Liver (tissue), 9 donors: Measurements from ENCODE around the gene OSGIN1. TPM values are rescaled to one million over a fixed set of nuclear protein-coding genes. Genes with fewer than 3 reads are reported as not detected.

Experiments used
- DNase-seq: peaks from one replicate; pipeline ENCODE4 v3.0.0-alpha.2; 2017; ENCODE audit warnings: low spot score
- H3K27ac ChIP-seq, 2 donors: one replicate each; pipeline ENCODE4 v1.7.0; 2013; ENCODE audit warnings: inconsistent platforms in 2 of 2, low read length in 2 of 2, control low read depth in 1 of 2, low read depth in 1 of 2, mild to moderate bottlenecking in 1 of 2
- H3K27me3 ChIP-seq, 4 donors: one replicate each; pipeline versions ENCODE4 v1.6.1 to v1.7.0; 2013; ENCODE audit warnings: low read length in 3 of 4, inconsistent platforms in 1 of 4, mild to moderate bottlenecking in 1 of 4, moderate library complexity in 1 of 4; ENCODE audit not compliant: control insufficient read depth in 4 of 4, insufficient read depth in 4 of 4
- H3K36me3 ChIP-seq, 4 donors: one replicate each; pipeline versions ENCODE4 v1.6.1 to v1.7.0; 2013; ENCODE audit warnings: low read length in 3 of 4, mild to moderate bottlenecking in 3 of 4, low read depth in 1 of 4, moderate library complexity in 1 of 4; ENCODE audit not compliant: control insufficient read depth in 4 of 4, insufficient read depth in 3 of 4
- H3K4me1 ChIP-seq, 4 donors: one replicate each; pipeline versions ENCODE4 v1.6.1 to v1.7.0; 2013; ENCODE audit warnings: low read length in 3 of 4, mild to moderate bottlenecking in 3 of 4, moderate library complexity in 1 of 4; ENCODE audit not compliant: control insufficient read depth in 4 of 4, insufficient read depth in 4 of 4
- H3K4me3 ChIP-seq, 3 donors: one replicate each; pipeline versions ENCODE4 v1.6.1 to v1.7.0; 2013; ENCODE audit warnings: low read length in 3 of 3, control low read depth in 1 of 3, low read depth in 1 of 3, mild to moderate bottlenecking in 1 of 3
- H3K9ac ChIP-seq, 2 donors: one replicate each; pipeline ENCODE4 v1.7.0; 2013; ENCODE audit warnings: low read length in 2 of 2, mild to moderate bottlenecking in 2 of 2, moderate library complexity in 2 of 2, control low read depth in 1 of 2, low read depth in 1 of 2
- H3K9me3 ChIP-seq, 4 donors: one replicate each; pipeline versions ENCODE4 v1.6.1 to v1.7.0; 2013; ENCODE audit warnings: low read length in 3 of 4; ENCODE audit not compliant: control insufficient read depth in 4 of 4
- ATF3 ChIP-seq: IDR thresholded peaks from 2 replicates; pipeline ENCODE4 v1.6.1; 2016; ENCODE audit warnings: antibody characterized with exemption
- CTCF ChIP-seq: fragments of 150-350 bp; IDR thresholded peaks from 2 replicates; pipeline ENCODE4 v1.5.1; 2017; ENCODE audit warnings: improper control_type of control experiment, low read depth, low read length; ENCODE audit not compliant: missing input control
- EGR1 ChIP-seq, 2 donors: IDR thresholded peaks; 2 replicates each; pipeline ENCODE4 v1.6.1; 2016 to 2018; ENCODE audit warnings: antibody characterized with exemption in 2 of 2, low read depth in 2 of 2
- FOXA1 ChIP-seq: IDR thresholded peaks from 2 replicates; pipeline ENCODE4 v1.6.1; 2016; ENCODE audit warnings: antibody characterized with exemption
- FOXA2 ChIP-seq: IDR thresholded peaks from 2 replicates; pipeline ENCODE4 v1.6.1; 2016; ENCODE audit warnings: antibody characterized with exemption
- GABPA ChIP-seq, 2 donors: IDR thresholded peaks in 1 of 2; conservative IDR thresholded peaks in 1 of 2; 2 replicates each; pipeline ENCODE4 v1.6.1; 2016; ENCODE audit warnings: antibody characterized with exemption in 2 of 2, mild to moderate bottlenecking in 1 of 2, moderate library complexity in 1 of 2
- HNF4A ChIP-seq, 2 donors: conservative IDR thresholded peaks; 2 replicates each; pipeline ENCODE4 v1.6.1; 2016; ENCODE audit warnings: antibody characterized with exemption in 2 of 2, mild to moderate bottlenecking in 2 of 2
- HNF4G ChIP-seq: IDR thresholded peaks from 2 replicates; pipeline ENCODE4 v1.6.1; 2016; ENCODE audit warnings: antibody characterized with exemption
- JUND ChIP-seq, 2 donors: IDR thresholded peaks; 2 replicates each; pipeline ENCODE4 v1.6.1; 2016; ENCODE audit warnings: antibody characterized with exemption in 2 of 2
- MAX ChIP-seq: IDR thresholded peaks from 2 replicates; pipeline ENCODE4 v1.6.1; 2016; ENCODE audit warnings: antibody characterized with exemption
- NR2F2 ChIP-seq: IDR thresholded peaks from 2 replicates; pipeline ENCODE4 v1.6.1; 2016; ENCODE audit warnings: antibody characterized with exemption
- RAD21 ChIP-seq, 2 donors: IDR thresholded peaks; 2 replicates each; pipeline ENCODE4 v1.6.1; 2016; ENCODE audit warnings: antibody characterized with exemption in 2 of 2, mild to moderate bottlenecking in 2 of 2
- REST ChIP-seq: IDR thresholded peaks from 2 replicates; pipeline ENCODE4 v1.6.1; 2016; ENCODE audit warnings: antibody characterized with exemption, mild to moderate bottlenecking
- RXRA ChIP-seq, 2 donors: IDR thresholded peaks; 2 replicates each; pipeline ENCODE4 v1.6.1; 2017 to 2018; ENCODE audit warnings: antibody characterized with exemption in 2 of 2, mild to moderate bottlenecking in 1 of 2
- SP1 ChIP-seq: IDR thresholded peaks from 2 replicates; pipeline ENCODE4 v1.6.1; 2018; ENCODE audit warnings: antibody characterized with exemption, mild to moderate bottlenecking
- TAF1 ChIP-seq: conservative IDR thresholded peaks from 2 replicates; pipeline ENCODE4 v1.6.1; 2016; ENCODE audit warnings: antibody characterized with exemption, mild to moderate bottlenecking
- YY1 ChIP-seq: IDR thresholded peaks from 2 replicates; pipeline ENCODE4 v1.6.1; 2016; ENCODE audit warnings: antibody characterized with exemption, mild to moderate bottlenecking
- ZBTB33 ChIP-seq: IDR thresholded peaks from 2 replicates; pipeline ENCODE4 v1.6.1; 2016; ENCODE audit warnings: antibody characterized with exemption
- WGBS: extraction: QIAGEN DNeasy Blood & Tissue Kit; methylation state at CpG from one replicate; pipeline ENCODE4 v1.1.7; 2013; 5-methylcytosine and 5-hydroxymethylcytosine counted together
- polyA plus RNA-seq, 2 donors: library from polyadenylated mRNA; stranded (reverse) in 1 of 2; unstranded in 1 of 2; fragments of 200-250 nt in 1 of 2; fragments of >200 nt in 1 of 2; fragmentation: Nextera tagmentation in 1 of 2; extraction: Ambion mirVana in 1 of 2; gene quantifications; one replicate each; pipeline versions ENCODE4 v1.2.1 to v1.2.3, GENCODE V29; 2013 to 2015
- total RNA-seq, 2 donors: library from RNA; depleted of rRNA; stranded (reverse); fragments of >200 nt; gene quantifications; one replicate each; pipeline ENCODE4 v1.2.3, GENCODE V29; 2014
- donor health status: healthy.
- donor health status: healthy.
- donor health status: healthy.
- donor health status: healthy.
- donor health status: healthy.

The OSGIN1 gene
- total and polyA plus RNA-seq, 4 donors = 7.1 to 90.4 (median 60.4) TPM

GRCh38 chr16:84009282-84009681 lies 56.2 kb downstream of the OSGIN1 start:
- DNase-seq = no peak
- WGBS = 77% methylated on average over 6 of the region's 6 CpGs
- Histone ChIP-seq H3K4me1 (no peaks in the 10 kb centered on the region), H3K9me3 (no peaks in the 10 kb centered on the region), H3K27ac (no peak overlapping the region), H3K4me3 (no peak overlapping the region), H3K9ac (no peak overlapping the region), H3K27me3 (no peaks in the 10 kb centered on the region), H3K36me3 (no peaks in the 10 kb centered on the region)
- TF ChIP-seq RAD21 (IDR thresholded peaks at IDR 0.05) (no peak), NR2F2 (no peak), FOXA2 (no peak), SP1 (no peak), GABPA (IDR thresholded peaks at IDR 0.05 in 1 of 2, conservative IDR thresholded peaks at IDR 0.05 in 1 of 2) (no peak), REST (no peak), HNF4A (conservative IDR thresholded peaks at IDR 0.05) (no peak), TAF1 (no peak), CTCF (no peak), EGR1 (IDR thresholded peaks at IDR 0.05; ENCODE audit: low read depth in 2 of 2) (no peak), ATF3 (no peak), YY1 (no peak), JUND (IDR thresholded peaks at IDR 0.05) (no peak), HNF4G (no peak), FOXA1 (no peak), ZBTB33 (no peak), RXRA (IDR thresholded peaks at IDR 0.05) (no peak), MAX (no peak)
